NCI-H1436 (cell line): ENCODE results near the gene ITPR2.
"Not testable (repeated sequence)": the region's sequence is repeated elsewhere in the genome, so short reads cannot be mapped to it uniquely, and the experiment has no call there.

Source experiments
- DNase-seq: peaks from one replicate; lab custom pipeline; 2025; lab: John Stamatoyannopoulos, UW

ITPR2 gene

GRCh38 chr12:26339976-26340375 is 493.0 kb downstream of the ITPR2 start:
- DNase-seq: no peak

DNA sequence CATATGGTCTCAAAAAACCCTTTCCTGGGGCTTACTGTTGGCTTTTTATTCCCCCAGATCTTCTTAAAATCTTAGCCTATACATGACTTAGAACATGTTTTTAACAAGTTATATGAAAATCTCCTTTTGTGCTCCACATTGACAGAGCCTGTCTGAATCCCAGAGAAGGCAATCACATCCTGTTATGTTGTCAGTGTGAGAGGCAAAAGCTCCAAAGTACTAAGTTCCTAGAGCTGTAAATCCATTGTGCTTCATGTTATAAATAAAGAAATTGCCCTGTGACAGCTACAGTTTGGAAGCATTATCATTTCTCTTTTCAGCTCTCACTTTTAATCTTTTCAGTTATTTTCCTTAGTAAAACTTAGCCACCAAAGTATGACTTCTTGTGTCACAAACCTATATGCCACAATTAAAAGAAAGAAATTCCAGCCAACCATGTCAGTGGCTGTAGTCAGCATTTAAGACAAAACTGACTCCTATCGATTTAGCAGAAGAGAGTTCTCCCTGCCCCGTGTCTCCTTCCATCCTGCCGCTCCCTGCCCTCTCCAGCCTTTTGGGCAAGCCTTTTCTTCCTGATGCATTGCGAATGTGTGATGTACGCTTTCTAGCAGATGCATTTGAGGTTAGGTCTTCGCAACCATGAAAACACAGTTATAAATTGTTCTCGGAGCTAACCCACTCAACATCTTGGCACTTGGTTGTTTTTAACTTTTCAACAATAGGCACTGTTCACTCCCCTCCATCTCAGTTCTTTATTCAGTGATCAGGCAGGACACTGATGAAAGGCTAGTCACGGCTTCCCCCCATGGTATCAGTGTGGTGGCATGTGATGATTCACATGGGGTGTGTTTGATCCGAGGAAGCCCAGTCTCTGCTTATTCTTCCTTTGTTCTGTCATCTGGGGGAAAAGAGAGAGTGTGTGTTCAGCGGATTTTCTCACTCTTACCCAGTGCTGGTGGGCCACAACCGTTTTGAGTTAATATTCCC is 494.1 kb downstream of the ITPR2 start:
- no peak for DNase-seq

GRCh38 chr12:26335651-26336050 is 497.3 kb downstream of the ITPR2 start:
- DNase-seq: no peak

- DNase-seq: no peak
Observed at GRCh38 chr12:26334621-26335124, 498.3 kb downstream of the ITPR2 start.

GRCh38 chr12:26331960-26332359 is 501.0 kb downstream of the ITPR2 start:
- no peak for DNase-seq

- DNase-seq: no peak
Observed at GRCh38 chr12:26331136-26331535, 501.9 kb downstream of the ITPR2 start.

DNA sequence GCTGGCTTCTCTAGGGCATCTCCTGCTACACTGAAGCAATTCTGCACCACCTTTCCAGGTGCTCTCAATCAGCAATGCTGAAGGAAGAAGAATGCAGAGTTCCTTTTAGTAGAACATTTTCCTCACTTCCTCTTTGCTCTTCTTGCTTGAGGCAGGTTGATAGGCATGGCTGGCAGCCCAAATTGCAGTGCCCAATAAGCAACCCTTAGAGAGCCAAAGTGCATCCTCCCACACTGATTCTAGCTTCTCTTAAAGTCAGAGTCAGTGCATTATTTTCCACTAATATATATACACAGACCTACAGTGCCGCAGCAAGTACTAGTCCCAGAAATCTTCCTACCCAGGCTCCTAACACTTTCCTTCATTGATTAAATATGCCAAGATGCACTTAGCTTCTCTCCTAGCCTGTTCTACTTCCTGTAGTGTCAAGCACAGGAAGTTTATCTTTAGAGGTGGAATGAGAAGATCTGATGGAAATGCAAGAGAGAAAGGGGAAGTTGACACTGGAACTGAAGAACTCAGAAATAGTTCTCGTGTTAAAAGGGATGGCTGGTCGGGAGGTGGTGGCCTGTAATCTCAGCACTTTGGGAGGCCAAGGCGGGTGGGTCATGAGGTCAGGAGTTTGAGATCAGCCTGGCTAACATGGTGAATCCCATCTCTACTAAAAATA is 504.9 kb downstream of the ITPR2 start:
- DNase-seq: no peak

DNA sequence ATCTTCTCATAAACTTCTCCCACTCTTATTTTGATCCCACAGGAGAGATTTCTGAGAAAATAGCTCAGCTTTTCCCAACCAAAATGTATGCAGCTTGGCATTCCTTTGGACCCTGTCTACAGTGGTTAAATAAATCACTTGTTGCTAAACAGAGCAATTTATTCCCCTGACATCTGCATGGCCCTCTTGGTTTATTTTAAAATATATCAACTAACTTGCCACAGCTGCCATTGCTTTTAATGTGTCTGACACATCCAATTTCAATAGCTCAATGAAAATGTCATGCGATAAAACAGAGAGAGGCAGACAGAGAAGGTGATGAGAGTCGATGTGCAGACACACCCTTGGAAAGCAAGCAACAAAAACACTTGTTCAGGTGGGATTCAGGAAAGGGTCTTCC is 509.3 kb downstream of the ITPR2 start:
- DNase-seq: no peak

- no peak for DNase-seq
Observed at GRCh38 chr12:26319511-26319910, 513.5 kb downstream of the ITPR2 start.

GRCh38 chr12:26318661-26319068 is 514.3 kb downstream of the ITPR2 start:
- no peak for DNase-seq

DNA sequence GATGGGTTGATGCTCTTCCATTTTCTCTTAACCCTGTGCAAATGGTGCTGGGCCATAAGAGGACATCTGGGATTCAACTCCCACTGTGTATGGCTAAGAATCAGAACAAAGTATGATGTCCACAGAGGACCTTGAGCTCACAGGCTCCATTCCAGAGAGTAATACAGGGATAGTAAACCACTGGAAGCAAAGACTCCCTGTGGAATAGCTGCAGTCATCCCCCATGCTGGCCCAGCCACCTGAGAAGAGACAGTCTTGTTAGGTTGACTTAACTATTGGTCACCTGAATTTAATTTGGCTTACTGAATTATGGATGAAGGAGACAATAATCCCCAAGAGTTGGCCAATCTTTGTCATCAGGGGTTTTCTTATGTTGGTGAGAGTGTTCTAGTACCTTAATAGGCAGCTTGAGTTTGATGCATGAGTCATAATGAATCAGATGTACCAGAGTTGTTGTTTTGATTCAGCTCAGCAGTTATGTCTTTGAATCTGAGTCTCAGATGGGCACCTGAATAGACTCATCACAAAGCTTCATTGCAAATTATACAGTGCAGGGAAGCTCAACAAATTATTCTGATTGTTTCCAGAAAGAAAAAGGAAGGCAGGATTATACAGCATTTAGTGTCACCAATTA is 514.9 kb downstream of the ITPR2 start:
- DNase-seq: no peak

- DNase-seq: not testable (repeated sequence)
Observed at GRCh38 chr12:26314103-26314502, 518.9 kb downstream of the ITPR2 start.

- not testable (repeated sequence) for DNase-seq
Observed at GRCh38 chr12:26310489-26310888, 522.5 kb downstream of the ITPR2 start.

- DNase-seq: no peak
Observed at GRCh38 chr12:26309634-26310033, 523.4 kb downstream of the ITPR2 start.

GRCh38 chr12:26304273-26304672 is 528.7 kb downstream of the ITPR2 start:
- no peak for DNase-seq

DNA sequence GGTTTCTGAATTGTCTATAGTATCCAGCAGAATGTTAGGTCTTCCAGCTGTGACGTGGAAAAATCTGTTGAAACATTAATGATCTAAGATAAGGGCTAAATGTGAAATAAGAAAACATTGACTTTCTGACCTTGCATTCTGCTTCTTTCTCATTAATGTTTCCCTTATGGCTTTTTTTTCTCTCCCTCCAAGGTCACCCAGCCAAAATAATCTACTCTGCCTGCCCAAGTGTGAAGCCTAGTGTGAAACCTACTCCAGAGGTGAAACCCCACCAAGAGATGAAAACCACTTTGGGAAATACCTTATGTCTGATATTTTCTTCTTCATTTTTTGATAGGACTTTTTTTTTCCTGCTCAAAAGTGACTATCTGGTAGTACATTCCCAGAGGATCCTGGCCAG is 529.6 kb downstream of the ITPR2 start:
- DNase-seq: no peak

- no peak for DNase-seq
Observed at GRCh38 chr12:26302776-26303175, 530.2 kb downstream of the ITPR2 start.

DNA sequence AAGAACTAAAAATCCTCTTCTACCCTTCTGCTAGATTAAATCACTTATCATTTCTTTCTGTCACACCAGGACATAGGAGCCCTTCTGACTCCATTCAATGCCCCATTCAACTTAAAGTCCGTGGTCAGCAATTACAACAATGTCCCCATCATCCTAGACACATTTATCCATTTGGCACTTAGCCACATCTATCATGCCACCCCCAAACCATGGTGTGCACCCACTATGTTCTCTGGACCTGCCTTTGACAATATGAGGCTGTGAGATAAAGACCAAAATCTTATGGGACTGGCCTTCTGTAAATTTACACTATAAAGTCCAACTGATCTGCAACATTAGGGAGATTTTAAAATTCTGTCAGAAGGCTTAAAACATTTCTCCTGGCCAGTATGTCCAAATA is 533.2 kb downstream of the ITPR2 start:
- DNase-seq: no peak

DNA sequence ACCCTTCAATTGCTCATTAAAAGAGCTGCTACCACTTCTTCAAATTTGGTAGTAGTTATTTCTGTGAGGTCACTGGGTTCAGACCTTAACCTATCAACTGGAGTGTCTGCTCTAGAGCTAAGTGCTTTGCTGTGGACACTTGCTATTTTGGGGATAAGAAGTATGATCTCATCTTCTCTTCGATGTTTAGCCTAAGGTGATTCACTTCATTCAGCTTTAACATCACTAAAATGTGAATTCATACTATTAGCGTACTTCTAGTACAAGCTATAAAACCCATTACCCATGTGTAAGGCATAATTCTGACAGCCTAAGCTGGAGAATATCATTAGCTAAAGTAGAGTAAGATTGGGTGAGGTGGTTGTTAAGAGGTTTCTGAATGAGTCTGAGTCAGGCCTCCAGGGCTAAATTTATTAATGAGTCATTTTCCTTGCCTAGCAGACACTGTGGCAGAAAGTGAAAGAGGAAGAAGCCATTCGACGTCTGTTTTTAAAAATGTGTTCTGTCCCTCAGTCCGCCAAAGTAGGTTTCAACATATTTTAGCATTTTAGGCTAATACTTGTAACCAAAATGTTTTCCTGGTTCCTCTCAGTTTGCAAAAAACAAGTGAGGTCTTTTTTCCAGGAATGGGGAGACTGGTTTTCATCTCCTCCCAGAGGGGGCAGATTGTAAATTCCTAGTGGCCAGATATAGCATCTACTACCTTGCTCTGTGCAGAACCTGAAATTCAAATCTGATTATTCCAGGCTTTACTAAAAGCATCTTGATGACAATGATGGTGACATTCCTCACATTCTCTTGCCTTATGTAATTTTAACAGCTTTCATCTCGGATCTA is 534.0 kb downstream of the ITPR2 start:
- no peak for DNase-seq

- no peak for DNase-seq
Observed at GRCh38 chr12:26297396-26298070, 535.5 kb downstream of the ITPR2 start.

DNA sequence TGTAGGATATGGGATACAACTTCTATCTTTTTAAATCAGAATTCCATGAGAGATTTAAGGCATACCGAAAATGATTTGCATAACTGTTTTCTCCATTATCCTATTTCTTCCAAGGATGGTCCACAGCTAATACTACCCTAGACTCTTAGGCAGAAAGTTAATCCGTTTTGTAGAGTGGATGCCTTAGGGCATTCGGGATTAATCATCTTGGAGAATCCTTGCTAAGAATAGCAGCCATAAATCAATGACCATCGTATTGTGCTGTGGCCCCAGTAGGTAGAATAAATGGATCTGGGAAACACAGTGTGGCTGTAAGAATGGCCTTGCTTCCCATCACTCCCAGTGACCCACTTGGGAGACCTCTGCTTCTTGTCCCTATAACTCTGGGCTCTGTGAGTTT is 538.0 kb downstream of the ITPR2 start:
- DNase-seq: no peak
